NCI-H82 treated with DMSO at 0.1 percent for 48 hours (cell line): ENCODE results near the gene MAZ.
"Not testable (repeated sequence)": the region's sequence is repeated elsewhere in the genome, so short reads cannot be mapped to it uniquely, and the experiment has no call there.

Experiments used
- DNase-seq: peaks from one replicate; lab custom pipeline; 2025; ENCODE audit not compliant: unreplicated experiment; lab: John Stamatoyannopoulos, UW

The MAZ gene

DNA sequence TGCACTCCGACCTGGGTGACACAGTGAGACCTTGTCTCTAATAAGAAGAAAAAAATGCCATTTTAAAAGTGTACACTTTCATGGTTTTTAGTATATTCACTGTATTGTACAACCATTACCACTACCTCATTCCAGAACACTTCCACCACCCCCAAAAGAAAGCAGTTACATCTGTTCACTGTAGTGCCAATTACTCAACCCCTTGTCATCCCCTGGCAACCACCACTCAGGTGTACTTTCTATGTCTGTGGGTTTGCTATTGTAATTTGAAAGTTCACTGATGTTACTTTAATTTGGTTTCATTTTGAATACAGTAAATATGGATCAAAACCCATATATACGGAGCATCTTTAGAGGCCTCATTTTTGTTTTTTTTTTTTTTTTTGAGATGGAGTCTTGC, 22.2 kb upstream of the MAZ start:
- DNase-seq, result no peak

DNA sequence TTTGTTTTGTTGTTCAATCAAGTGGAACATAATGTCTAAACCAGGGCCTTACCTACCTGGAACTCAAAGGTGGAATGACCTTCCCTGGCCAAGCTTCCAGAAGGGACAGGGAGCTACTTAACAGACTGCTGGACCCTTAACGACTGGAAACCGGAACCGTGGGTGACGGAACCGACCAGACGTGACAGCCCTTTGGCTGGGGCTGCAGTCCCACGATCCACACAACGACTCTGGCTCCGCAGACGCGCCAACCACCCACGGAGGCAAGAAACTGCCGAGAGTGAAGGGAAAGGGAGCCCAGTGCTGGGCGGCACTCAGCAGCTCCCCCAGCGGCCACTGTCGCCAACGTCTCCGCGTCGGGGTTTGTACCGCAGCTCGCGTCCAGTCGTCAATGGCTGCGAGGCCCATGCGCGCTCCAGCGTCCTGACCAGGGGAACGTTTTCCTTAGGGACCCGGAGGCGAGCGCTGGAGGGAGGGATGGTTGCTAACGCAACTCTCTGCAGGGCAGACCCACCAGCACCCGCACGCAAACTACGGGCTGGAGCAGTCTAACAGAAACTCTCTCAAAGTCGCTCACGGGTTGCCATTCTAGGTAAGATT, 21.3 kb upstream of the MAZ start:
- DNase-seq, result no peak

DNA sequence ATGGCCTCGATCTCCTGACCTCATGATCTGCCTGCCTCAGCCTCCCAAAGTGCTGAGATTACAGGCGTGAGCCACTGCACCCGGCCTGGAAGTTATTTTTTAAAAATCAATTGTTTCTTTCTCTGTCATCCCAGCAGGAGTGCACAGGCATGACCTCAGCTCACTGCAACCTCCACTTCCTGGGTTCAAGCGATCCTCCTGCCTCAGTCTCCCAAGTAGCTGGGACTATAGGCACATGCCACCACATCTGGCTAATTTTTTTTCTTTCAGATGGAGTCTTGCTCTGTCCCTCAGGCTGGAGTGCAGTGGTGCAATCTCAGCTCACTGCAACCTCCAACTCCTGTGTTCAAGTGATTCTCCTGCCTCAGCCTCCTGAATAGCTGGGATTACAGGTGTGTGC, 19.2 kb upstream of the MAZ start:
- not testable (repeated sequence) for DNase-seq

GRCh38 chr16:29789775-29790182, 16.6 kb upstream of the MAZ start:
- DNase-seq, result no peak

GRCh38 chr16:29790183-29790948, 16.0 kb upstream of the MAZ start, which contains the start of gene KIF22:
Gene KIF22 (plus strand): TSS chr16:29790751. CDS start chr16:29790760, 9 bp downstream.
- DNase-seq, result peak; percentile 88

DNA sequence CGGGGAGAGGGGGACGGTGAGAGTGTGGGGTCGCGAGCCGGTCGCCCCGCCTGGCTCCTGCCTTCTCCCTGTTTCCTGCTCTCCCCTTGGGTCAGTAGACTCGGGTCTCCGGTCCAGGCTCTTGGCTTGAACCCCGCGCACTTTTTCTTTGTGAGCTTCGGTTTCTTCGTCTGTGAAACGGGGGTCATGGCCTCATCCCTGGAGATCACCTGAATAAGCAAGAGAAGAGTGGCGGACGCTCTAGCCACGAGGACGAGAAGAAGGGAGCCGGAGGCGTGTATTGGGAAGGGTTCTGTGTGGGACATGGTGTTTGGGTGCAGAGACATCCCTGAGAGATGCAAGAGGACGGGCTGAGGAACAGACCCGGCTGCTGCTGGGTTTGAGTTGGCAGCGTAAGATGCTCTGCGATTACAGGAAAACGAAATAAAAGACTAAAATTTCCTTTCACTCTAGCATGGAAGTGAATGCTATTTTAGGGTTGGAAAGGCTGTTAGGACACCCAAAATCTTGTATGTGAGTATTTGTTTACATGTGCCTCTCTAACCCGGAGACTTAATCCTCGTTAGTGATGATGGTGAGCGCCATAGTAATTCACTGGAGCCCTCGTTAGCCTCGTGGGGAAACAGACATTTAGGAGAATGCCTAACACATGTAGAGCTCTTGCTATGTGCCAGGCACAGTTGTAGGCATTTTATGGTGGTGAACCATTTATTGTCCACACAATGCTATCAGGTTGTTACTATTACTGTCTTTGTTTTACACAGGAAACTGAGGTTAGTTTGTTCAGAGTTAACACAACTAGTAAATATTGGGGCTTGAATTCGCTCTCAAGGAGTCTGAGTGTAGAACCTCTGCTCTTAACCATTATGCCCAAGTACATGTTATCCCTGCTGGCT, 15.1 kb upstream of the MAZ start:
- no peak for DNase-seq

DNA sequence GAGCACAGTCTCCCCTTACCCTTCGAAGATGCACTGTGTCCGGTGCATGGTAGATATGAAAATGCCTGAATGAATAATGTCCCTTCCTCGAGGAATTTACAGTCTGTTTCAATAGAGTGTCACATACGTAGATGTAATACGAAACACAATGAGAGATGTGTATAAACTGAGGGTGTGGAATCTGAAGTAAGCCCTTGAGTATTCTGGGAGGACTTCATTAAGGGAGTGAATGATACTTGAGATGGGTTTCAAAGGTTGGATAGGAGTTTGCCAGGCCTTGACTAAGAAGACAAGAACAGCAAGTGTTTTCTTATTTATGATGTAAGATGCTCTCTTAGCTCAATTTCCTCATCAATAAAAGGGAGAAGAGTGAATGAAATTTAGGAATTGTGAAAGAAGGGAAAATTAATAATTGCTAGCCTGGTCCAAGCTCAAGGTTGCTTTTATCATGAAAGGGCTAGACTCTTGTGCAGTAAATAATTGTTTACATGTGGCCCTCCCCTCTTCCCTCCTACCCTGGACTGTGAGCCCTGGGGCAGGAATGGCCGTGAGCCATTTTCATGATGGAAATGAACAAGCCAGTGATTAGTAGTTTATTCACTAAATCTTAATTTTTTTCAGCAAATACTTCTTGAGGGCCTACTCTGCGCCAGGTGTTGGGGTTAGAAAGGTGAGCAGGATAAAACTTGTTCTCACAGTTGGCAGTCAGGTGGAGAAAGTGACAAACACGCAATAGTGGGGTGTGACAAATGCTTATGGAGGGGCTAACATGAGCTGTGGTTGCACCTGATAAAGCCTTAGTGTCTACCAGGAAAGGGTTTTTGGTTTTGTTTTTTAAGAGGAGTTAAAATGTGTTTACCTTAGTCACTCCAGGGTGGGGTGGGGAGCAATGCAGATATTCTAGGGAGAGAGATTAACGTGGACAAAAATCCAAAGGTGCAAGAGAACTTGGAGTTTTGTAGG, 14.2 kb upstream of the MAZ start:
- DNase-seq, result no peak

DNA sequence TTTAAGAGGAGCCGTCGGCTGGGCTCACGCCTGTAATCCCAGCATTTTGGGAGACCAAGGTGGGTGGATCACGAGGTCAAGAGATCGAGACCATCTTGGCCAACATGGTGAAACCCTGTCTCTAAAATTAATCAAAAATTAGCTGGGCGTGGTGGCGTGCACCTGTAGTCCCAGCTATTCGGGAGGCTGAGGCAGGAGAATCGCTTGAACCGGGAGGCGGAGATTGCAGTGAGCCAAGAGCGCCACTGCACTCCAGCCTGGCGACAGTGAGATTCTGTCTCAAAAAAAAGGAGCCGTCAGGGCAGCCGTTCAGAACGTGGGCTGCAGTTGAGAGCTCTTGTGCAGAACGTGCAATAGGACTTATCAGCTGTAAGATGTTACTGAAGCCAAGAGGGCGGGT, 13.2 kb upstream of the MAZ start:
- not testable (repeated sequence) for DNase-seq

- no peak for DNase-seq
Observed at GRCh38 chr16:29794231-29794710, 12.1 kb upstream of the MAZ start.

GRCh38 chr16:29802416-29802935, 3.9 kb upstream of the MAZ start:
- DNase-seq, result no peak

DNA sequence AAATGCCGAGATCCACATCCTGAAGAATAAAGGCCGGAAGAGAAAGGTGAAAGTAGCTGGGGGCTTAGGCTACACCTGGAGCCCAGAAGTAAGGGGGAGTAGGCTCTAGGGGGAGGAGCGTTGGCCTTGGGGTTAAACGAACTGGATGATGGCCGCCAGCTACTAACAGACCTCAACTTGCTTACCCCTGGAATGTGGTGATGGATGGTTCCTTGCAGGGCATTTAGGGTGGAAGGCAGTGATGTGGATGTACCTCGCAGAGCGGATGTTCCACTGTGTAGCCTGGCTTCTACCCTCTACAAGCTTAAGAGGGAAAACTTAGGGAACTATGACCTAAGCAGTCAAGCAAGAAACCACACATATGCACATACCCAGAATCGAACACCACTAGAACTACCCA, 2.3 kb upstream of the MAZ start:
- no peak for DNase-seq

GRCh38 chr16:29804455-29805231, 1.7 kb upstream of the MAZ start:
- no peak for DNase-seq

- peak; percentile 88 for DNase-seq
Observed at GRCh38 chr16:29805232-29806098, 864 bp upstream of the MAZ start.

GRCh38 chr16:29806641-29807425, 504 bp downstream of the MAZ start:
- no peak for DNase-seq

- peak; percentile 45 for DNase-seq
Observed at GRCh38 chr16:29807426-29808218, 1.3 kb downstream of the MAZ start.

GRCh38 chr16:29808219-29808900, 2.0 kb downstream of the MAZ start:
- DNase-seq, result no peak
